ENCODE measurements around the gene NR4A1.

NR4A1 gene

DNA sequence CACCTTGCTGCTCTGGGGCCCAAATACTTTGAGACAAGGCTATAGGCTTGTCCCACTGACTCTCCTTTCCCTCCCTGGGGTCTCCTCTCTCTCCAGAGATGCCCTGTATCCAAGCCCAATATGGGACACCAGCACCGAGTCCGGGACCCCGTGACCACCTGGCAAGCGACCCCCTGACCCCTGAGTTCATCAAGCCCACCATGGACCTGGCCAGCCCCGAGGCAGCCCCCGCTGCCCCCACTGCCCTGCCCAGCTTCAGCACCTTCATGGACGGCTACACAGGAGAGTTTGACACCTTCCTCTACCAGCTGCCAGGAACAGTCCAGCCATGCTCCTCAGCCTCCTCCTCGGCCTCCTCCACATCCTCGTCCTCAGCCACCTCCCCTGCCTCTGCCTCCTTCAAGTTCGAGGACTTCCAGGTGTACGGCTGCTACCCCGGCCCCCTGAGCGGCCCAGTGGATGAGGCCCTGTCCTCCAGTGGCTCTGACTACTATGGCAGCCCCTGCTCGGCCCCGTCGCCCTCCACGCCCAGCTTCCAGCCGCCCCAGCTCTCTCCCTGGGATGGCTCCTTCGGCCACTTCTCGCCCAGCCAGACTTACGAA, 3.1 kb downstream of the NR4A1 start:
- DNase-seq (ENCODE audit: insufficient read length, low spot score): no peak
- no peak for FAIRE-seq

DNA sequence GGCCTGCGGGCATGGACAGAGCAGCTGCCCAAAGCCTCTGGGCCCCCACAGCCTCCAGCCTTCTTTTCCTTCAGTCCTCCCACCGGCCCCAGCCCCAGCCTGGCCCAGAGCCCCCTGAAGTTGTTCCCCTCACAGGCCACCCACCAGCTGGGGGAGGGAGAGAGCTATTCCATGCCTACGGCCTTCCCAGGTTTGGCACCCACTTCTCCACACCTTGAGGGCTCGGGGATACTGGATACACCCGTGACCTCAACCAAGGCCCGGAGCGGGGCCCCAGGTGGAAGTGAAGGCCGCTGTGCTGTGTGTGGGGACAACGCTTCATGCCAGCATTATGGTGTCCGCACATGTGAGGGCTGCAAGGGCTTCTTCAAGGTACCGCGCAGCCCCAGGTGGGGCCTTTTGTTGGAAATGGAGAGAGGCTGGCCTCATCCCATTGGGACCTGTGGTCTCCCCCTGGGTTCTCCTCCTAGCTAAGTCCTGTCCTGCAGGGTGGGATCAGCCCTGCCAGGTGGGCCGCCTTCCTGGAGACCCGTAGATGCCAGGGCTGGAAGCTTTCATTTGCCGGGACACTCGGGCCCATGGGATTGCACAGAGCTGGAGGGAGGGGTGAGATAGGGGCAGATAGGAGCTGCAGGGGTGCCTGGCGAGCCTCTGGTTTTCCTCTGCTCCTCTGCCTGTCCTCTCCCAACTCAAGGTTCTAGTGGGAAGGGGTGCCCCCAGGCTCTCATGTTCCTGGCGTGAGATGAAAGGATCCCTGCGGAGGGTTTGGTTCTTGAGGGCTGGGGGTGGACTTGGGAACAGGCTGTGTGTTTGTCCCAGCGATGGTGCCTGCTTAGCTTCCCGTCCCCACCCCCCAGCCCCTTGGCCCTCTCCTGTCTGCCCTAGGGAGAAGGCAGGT, 3.8 kb downstream of the NR4A1 start:
- no peak for DNase-seq (ENCODE audit: insufficient read length, low spot score)
- FAIRE-seq: no peak
- TF ChIP-seq TAF1 (IDR thresholded peaks at IDR 0.05; ENCODE audit: low read depth, low read length) (no peak), POU2F2 (IDR thresholded peaks at IDR 0.05; ENCODE audit: low read depth, low read length) (no peak), PAX5 (IDR thresholded peaks at IDR 0.05; ENCODE audit: insufficient read depth, low read length, severe bottlenecking) (no peak), POLR2AphosphoS5 (IDR thresholded peaks at IDR 0.05; ENCODE audit: low read depth, low read length) (no peak), SPI1 (IDR thresholded peaks at IDR 0.05; ENCODE audit: low read depth, low read length) (no peak), POLR2A (IDR thresholded peaks at IDR 0.05; ENCODE audit: low read depth, low read length) (no peak)

More for the DNA sequence above, 3.1 kb downstream of the NR4A1 start:
- TF ChIP-seq POLR2AphosphoS5 (IDR thresholded peaks at IDR 0.05; ENCODE audit: low read depth, low read length) (no peak), PAX5 (IDR thresholded peaks at IDR 0.05; ENCODE audit: insufficient read depth, low read length, severe bottlenecking) (no peak), POLR2A (IDR thresholded peaks at IDR 0.05; ENCODE audit: low read depth, low read length) (no peak), SPI1 (IDR thresholded peaks at IDR 0.05; ENCODE audit: low read depth, low read length) (no peak), POU2F2 (IDR thresholded peaks at IDR 0.05; ENCODE audit: low read depth, low read length) (no peak), TAF1 (IDR thresholded peaks at IDR 0.05; ENCODE audit: low read depth, low read length) (no peak)

DNA sequence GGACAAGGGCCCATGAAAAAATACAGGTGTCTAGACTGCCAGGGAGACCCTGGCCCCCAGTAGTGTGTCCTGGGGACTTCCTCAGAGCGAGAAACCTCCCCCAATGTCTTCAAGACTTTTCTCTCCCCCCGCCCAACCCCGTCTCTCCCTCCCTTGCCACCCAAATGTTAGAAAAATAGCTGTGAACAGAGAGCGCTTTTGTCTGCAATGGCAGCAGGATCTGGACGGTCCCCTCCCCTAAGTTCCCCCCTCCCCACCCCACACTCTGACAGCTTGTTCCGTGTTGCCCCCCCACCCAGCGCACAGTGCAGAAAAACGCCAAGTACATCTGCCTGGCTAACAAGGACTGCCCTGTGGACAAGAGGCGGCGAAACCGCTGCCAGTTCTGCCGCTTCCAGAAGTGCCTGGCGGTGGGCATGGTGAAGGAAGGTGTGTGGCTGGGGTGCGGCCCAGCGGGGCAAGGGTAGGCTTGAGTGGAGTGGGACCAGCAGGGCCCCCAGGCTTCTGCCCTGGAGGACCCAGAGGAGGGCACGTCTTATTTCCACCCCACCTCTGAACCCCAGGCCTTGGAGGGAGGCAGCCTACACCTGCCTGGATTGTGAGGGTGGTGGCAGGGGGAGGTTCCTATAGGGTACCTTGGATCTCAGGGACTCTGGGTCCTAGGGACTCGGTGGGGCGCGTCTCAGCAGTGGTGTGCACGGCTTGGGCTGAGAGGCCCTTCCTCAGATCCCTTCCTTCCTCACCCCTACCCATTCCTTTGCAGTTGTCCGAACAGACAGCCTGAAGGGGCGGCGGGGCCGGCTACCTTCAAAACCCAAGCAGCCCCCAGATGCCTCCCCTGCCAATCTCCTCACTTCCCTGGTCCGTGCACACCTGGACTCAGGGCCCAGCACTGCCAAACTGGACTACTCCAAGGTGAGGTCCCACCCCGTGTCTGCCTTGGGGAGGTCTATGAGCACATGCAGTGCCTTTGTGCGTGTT, 4.8 kb downstream of the NR4A1 start:
- no peak for FAIRE-seq
- no peak for DNase-seq (ENCODE audit: insufficient read length, low spot score)
- no peak for TF ChIP-seq PAX5 (IDR thresholded peaks at IDR 0.05; ENCODE audit: insufficient read depth, low read length, severe bottlenecking)
- no peak for TF ChIP-seq POU2F2 (IDR thresholded peaks at IDR 0.05; ENCODE audit: low read depth, low read length)
- no peak for TF ChIP-seq POLR2AphosphoS5 (IDR thresholded peaks at IDR 0.05; ENCODE audit: low read depth, low read length)
- no peak for TF ChIP-seq SPI1 (IDR thresholded peaks at IDR 0.05; ENCODE audit: low read depth, low read length)
- TF ChIP-seq TAF1 (IDR thresholded peaks at IDR 0.05; ENCODE audit: low read depth, low read length): no peak

DNA sequence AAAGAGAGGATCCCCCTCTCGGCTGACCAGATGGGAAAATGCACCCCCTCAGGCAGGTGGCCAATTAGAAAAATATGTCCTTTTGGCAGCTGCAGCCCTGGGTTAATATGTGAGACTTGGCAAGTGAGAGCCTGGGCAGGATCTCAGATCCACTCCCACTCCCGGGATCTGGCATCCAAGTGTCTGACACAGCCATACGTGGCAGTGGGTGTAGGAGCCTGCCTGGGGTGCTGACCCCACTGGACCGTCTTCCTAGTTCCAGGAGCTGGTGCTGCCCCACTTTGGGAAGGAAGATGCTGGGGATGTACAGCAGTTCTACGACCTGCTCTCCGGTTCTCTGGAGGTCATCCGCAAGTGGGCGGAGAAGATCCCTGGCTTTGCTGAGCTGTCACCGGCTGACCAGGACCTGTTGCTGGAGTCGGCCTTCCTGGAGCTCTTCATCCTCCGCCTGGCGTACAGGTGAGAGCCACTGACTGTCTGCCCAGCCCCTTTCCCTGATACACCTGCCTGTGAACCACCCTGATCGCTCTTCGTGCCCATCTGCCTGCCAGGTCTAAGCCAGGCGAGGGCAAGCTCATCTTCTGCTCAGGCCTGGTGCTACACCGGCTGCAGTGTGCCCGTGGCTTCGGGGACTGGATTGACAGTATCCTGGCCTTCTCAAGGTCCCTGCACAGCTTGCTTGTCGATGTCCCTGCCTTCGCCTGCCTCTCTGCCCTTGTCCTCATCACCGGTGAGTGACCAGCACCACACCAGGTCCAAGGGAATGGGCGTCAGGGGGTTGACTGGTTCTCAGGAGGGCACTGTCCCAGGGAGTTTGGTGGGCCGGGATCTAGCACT, 5.8 kb downstream of the NR4A1 start:
- FAIRE-seq: no peak
- TF ChIP-seq POLR2A (IDR thresholded peaks at IDR 0.05; ENCODE audit: low read depth, low read length): no peak
- no peak for TF ChIP-seq TAF1 (IDR thresholded peaks at IDR 0.05; ENCODE audit: low read depth, low read length)
- TF ChIP-seq SPI1 (IDR thresholded peaks at IDR 0.05; ENCODE audit: low read depth, low read length): no peak
- TF ChIP-seq POU2F2 (IDR thresholded peaks at IDR 0.05; ENCODE audit: low read depth, low read length): no peak
- no peak for TF ChIP-seq PAX5 (IDR thresholded peaks at IDR 0.05; ENCODE audit: insufficient read depth, low read length, severe bottlenecking)
- TF ChIP-seq POLR2AphosphoS5 (IDR thresholded peaks at IDR 0.05; ENCODE audit: low read depth, low read length): no peak
- DNase-seq (ENCODE audit: insufficient read length, low spot score): no peak

DNA sequence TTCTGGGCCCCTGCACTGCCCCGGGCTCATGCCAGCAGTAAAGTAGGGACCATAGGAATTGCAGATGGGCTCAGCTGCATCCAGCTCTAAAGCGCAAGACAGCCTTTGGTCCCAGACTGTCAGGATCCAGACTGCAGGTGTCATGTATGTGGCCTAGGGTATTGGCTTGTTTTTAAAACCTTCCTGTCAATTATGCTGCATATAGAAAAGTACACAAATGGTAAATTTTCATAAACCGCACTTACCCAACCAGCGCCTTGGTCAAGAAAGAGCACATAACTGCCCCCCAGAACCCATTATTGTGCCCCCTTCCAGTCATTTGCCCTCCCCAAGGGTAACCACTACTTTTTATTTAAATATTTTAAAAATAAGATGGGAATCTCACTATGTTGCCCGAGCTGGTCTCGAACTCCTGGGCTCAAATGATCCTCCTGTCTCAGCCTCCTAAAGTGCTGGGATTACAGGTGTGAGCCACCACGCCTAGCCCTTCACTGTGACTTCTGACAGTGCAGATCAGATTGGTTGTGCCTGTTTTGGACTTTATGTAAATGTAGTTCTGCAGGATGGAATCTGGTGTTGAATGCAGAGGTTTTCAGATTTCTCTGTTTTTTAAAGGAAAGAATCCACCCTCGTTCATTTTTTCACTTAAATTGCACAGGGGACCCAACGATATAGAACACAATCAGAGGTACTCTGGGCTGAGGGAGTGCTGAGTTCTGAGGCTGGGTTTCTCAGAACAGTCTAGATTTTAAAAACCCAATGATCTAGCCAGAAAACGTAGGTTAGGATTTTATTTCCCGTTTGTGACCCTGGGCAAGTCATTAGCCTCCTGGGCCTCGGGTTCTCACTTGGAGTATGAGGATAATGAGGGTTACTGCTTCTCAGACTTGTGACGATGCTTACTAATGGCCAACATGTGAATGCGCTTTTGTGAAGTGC, 6.7 kb downstream of the NR4A1 start:
- DNase-seq (ENCODE audit: insufficient read length, low spot score): no peak
- no peak for FAIRE-seq

DNA sequence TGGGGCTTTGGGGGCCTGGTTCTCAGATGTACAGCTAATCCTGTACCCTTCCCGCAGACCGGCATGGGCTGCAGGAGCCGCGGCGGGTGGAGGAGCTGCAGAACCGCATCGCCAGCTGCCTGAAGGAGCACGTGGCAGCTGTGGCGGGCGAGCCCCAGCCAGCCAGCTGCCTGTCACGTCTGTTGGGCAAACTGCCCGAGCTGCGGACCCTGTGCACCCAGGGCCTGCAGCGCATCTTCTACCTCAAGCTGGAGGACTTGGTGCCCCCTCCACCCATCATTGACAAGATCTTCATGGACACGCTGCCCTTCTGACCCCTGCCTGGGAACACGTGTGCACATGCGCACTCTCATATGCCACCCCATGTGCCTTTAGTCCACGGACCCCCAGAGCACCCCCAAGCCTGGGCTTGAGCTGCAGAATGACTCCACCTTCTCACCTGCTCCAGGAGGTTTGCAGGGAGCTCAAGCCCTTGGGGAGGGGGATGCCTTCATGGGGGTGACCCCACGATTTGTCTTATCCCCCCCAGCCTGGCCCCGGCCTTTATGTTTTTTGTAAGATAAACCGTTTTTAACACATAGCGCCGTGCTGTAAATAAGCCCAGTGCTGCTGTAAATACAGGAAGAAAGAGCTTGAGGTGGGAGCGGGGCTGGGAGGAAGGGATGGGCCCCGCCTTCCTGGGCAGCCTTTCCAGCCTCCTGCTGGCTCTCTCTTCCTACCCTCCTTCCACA, 7.6 kb downstream of the NR4A1 start:
- no peak for TF ChIP-seq POLR2A (IDR thresholded peaks at IDR 0.05; ENCODE audit: low read depth, low read length)
- TF ChIP-seq POU2F2 (IDR thresholded peaks at IDR 0.05; ENCODE audit: low read depth, low read length): no peak
- TF ChIP-seq TAF1 (IDR thresholded peaks at IDR 0.05; ENCODE audit: low read depth, low read length): no peak
- no peak for FAIRE-seq
- DNase-seq (ENCODE audit: insufficient read length, low spot score): no peak

More for the DNA sequence above, 6.7 kb downstream of the NR4A1 start:
- TF ChIP-seq SPI1 (IDR thresholded peaks at IDR 0.05; ENCODE audit: low read depth, low read length) (no peak), POLR2AphosphoS5 (IDR thresholded peaks at IDR 0.05; ENCODE audit: low read depth, low read length) (no peak)

DNA sequence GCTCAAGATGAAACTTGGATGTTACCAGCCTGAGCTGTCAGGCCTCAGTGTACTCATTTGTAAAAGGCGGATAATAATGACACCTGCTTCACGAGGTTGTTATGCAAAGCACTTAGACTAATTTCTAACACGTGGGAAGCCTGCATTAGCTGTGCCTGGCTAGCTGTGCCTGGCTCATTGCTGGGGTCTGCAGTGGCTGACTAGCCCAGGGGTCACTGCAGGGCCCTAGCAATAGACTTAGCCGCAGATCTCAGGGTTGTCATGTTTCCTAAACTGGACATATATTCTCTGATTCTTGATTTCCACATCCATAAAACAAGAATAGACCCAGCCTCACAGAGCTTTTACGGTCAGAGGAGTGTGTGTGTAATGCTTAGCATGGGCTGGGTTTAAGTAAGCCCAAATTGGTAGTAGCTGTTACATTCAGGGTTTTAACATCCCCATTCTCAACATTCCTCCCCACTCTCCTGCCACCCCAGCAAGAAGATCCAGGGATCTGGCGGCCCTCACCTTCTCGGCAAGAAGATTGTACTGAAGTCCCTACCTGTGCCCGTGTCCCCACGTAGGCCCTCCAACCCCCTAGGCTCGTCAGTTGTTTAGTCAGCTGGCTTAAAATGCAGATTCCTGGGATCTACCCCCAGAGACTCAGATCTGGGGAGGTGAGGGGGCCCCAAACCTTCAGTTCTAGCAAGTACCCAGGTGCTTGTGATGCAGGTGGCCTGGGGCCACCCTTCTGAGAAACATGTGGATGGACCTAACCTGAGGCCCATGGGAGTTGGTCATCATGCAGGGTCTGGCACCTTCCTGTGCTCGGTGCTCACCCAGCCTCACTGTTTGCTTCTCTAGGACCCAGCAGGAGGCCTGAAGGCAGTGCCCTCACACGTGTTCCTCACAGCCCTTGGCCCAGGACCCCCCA, 8.6 kb downstream of the NR4A1 start:
- TF ChIP-seq POLR2A (IDR thresholded peaks at IDR 0.05; ENCODE audit: low read depth, low read length) (no peak), POLR2AphosphoS5 (IDR thresholded peaks at IDR 0.05; ENCODE audit: low read depth, low read length) (0 out of 2 replicates have a peak, but pooled peaks have one; percentile 1)
- FAIRE-seq (no peak), DNase-seq (ENCODE audit: insufficient read length, low spot score) (no peak)

Measured in GM12891 (cell line).